ENCODE measurements around the gene PDGFD.

PDGFD gene

GRCh38 chr11:104142698-104143097 is 21.2 kb downstream of the PDGFD start:
- DNase-seq, result no peak

DNA sequence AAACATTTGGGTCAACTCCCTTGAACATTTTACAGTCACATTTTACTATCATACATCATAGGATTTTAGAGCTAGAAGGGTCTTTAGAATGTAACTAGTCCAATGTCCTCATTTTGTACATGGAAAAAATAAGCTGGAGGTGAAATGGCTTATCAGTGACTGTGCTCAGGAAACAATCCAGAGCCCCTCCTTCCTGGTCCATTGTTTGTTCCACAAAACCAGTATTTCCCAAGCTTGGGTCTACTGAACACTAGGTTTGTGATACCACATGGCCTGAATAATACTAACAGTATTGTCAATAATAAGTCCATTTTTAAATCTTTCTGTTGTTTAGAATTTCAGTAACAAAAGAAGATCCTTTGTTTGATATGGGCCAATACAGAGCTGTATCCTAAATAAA is 27.1 kb downstream of the PDGFD start:
- DNase-seq, result no peak

- DNase-seq, result no peak
Measured at GRCh38 chr11:104134745-104135144, 29.2 kb downstream of the PDGFD start.

GRCh38 chr11:104130161-104130560 is 33.8 kb downstream of the PDGFD start:
- DNase-seq, result no peak

GRCh38 chr11:104129145-104129544 is 34.8 kb downstream of the PDGFD start:
- DNase-seq, result no peak

DNA sequence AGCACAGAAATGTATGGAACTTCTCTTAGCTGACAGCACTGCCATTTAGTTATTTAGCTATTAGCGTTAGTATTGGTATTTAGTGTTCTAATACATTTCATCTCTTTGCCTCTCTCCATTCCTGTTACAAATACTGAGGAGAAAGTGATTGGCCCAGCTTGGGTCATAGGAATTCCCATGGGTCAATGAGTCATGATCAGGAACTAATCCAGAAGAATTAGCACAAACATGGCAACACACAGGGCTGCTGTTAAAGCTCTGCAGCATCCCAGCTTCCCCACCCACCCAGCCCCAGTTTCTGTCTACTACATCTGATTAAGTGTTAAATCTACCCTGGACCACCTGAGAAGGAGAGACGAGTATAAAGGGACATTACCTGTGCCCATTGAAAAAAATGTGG is 36.1 kb downstream of the PDGFD start:
- no peak for DNase-seq

- DNase-seq, result no peak
Measured at GRCh38 chr11:104126464-104126863, 37.5 kb downstream of the PDGFD start.

DNA sequence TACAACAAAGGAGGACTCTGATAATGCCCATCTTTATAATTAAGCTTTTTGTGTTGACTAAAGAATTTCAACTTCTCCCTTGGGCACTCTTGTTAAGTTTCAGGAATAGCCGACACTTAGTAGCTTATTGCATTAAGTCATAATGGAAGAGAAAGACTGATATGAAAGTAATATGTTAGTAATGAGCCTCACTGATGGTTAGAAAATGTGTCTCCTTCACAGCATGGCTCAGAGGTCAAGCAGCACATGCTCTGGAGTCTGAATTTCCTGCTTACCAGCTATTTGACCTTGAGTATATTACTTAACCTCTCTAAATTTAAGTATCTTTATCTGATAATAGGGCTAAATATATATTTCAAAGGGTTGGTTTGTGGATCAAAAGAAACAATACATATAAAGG is 39.0 kb downstream of the PDGFD start:
- DNase-seq, result no peak

- no peak for DNase-seq
Measured at GRCh38 chr11:104122836-104123235, 41.1 kb downstream of the PDGFD start.

DNA sequence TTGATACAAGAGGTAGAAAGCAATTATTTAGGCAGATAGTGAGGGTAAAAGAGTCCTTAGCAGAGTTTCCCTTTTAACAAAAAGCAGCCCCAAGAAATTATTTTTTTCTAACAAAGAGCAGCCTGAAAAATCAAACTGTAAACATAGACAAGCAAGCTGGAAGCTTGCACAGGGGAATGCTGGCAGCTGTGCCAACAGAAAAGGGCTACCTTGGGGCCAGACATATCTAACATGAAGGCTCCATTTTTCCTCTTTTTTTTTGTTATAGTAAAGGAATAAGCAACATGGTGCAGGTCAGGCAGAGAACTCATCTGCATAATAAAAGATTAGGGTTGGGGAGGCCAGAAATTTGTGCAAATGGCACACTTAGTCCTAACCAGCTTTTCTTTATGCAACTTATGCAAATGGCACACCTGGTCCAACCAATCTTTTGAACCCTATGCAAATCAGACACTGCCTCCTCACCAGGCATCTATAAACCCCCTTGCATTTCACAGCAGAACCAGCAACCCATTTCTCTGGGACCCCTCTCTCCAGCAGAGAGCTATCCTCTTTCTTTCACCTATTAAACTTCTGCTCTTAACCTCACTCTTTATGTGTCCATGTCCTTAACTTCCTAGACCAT is 41.8 kb downstream of the PDGFD start:
- no peak for DNase-seq

DNA sequence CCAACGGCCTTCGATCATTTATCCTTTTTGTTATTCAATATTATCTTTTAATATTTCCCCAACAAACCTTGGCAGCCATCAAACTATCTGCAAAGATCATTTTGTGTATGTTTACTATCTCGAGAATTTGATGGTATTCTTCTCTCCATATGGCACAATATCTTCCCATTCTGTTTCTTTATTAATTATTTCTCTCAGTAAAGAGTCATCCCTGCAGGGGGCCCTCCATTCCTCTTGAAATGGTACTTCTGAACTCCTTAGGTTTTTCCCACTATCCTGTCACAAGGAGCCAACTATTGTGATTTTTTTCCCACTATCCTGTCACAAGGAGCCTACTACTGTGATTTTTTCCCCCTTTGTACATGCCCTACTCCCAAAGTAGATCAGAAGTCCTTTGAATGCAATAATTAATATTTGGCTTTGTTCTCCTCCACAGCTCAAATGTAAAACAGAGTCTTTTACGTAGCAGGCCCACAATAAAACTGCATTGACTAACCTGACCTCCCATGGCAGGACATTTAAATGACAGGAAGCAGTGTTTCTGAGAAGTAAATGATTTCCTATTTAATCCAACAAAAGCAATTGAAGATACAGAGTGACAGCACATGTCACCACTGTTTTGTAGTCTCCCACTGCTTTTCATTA is 43.3 kb downstream of the PDGFD start:
- DNase-seq, result no peak

- DNase-seq, result no peak
Measured at GRCh38 chr11:104118105-104118744, 45.7 kb downstream of the PDGFD start.

- DNase-seq, result no peak
Measured at GRCh38 chr11:104113541-104113940, 50.4 kb downstream of the PDGFD start.

DNA sequence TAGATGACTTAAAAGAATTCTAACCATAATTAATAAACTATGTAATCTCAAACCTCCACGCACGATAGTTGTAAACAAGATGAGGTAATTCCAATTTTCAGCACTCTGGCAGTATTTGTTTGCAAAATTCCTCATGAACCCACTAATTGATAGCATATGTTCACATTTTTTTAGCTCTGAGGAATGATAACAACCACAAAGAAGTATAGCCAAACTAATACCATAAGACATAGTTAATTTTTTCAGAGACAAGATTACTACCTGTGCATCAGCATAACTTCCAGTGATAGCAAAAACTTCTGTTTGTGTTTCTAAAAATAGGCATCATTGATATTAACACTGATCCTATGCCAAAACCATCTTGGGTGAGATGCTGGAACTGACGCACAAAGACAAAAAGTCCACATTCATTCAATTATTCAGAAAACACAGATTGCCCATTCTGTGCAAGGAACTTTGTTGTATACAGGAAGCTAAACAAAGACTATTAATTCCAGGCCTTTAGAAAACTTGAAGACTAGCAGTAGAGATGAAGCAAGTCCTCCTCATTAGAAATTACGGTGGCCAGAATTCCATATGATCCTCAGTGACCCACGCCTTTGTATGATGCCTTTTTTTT is 57.7 kb downstream of the PDGFD start:
- DNase-seq, result no peak

DNA sequence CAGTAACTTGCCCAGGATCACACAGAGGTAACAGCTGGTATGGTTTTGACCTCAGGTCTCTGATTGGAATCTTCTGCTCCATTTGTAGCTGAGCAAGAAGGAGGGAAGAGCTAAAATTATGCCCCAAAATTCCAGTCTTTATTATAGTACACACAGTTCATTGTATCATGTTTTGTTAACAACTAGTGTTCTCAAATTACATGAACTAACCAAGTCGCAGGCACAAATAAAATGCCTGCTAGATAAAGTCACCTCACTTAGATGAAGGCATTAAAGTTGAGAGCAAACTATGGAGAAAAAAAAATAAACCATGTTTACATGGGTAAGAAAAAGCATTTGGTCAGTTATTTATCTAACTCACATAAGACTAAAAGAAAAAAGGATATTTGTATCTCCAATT is 58.8 kb downstream of the PDGFD start:
- DNase-seq, result no peak

DNA sequence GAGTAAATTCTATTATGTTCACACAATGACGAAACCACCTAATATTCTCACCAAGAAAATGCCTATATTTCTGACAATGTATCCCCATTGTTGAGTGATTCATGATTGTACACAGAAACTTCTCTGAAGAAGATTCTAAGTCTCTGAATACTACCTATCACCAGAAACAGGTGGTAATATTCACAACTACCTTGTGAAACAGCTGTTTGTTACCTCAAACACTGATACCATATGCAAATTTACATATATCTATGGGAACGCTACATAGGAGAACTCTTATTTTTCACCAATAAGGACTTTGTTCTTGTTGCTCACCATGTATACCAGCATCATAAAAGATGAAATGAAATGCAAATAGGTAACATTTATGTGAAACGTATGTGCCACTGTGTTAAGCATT is 59.3 kb downstream of the PDGFD start:
- no peak for DNase-seq

GRCh38 chr11:104104201-104104600 is 59.7 kb downstream of the PDGFD start:
- DNase-seq, result no peak

DNA sequence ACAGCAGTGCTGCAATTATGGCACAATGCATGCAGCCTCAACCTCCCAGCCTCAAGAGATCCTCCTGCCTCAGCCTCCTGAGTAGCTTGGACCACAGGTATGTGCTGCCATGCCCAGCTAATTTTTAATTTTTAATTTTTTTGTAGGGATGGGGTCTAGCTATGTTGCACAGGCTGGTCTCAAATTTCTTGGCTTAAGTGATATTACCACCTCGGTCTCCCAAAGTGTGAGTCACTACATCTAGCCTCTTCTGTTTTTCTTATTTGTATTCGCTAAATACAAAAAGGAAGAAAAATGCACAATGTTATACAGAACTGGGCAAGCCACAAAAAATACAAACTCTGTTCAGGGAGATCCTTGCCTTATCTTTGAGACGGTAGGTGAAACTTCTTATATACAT is 65.4 kb downstream of the PDGFD start:
- no peak for DNase-seq

GRCh38 chr11:104098132-104098531 is 65.8 kb downstream of the PDGFD start:
- no peak for DNase-seq

DNA sequence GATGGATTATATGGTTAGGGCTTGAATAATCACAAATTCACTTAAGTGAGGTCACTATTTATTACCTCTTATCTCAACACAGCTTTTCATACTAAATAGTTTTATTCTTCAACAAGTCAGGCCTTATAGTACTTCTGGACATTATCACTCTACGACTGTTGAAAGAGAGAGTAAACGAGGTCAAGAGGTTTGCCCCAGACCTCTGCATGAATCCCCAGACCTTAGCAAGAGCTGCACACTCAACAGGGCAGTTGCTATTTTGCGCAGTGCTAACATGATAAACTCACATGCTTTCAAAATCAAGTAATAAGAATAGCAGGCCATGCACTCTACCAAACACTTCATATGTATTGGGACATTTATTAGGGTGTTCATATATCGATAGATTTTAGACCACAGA is 67.0 kb downstream of the PDGFD start:
- DNase-seq, result no peak

- no peak for DNase-seq
Measured at GRCh38 chr11:104095791-104096190, 68.2 kb downstream of the PDGFD start.

DNA sequence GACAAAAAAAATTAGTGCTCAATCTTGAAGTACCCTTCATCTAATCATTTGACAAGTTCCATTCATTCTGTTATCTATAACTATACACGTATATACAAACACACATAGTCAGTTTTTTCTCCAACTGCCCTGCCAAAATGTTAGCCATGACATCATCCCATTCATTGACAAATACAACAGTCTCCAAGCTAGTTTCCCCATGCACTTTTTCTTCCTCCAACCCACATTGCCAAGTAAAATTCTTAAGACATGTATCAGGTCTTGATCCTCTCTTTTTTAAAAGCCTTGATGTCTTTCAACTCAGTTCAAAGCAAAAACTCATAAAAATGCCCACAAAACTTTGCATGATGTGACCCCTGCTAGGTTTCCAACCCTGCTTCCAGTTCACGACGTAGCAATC is 69.4 kb downstream of the PDGFD start:
- DNase-seq, result no peak

GRCh38 chr11:104093426-104094280 is 70.3 kb downstream of the PDGFD start:
- no peak for DNase-seq

Data from SIG-M5 (cell line).